ENCODE results near the gene MC5R. TPM values are rescaled to one million over a fixed set of nuclear protein-coding genes. Genes with fewer than 3 reads are reported as not detected.

MC5R gene
- total and polyA plus RNA-seq, 4 donors, result not detected

DNA sequence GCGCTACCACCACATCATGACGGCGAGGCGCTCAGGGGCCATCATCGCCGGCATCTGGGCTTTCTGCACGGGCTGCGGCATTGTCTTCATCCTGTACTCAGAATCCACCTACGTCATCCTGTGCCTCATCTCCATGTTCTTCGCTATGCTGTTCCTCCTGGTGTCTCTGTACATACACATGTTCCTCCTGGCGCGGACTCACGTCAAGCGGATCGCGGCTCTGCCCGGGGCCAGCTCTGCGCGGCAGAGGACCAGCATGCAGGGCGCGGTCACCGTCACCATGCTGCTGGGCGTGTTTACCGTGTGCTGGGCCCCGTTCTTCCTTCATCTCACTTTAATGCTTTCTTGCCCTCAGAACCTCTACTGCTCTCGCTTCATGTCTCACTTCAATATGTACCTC, 2.3 kb downstream of the MC5R start:
- Histone ChIP-seq H3K9me3 (ENCODE audit: control insufficient read depth in 4 of 4, insufficient read depth in 3 of 4, low read length in 3 of 4) (no peaks in the 10 kb centered on the region), H3K4me3 (no peak overlapping the region), H3K9ac (ENCODE audit: insufficient read depth in 1 of 2, low read length in 2 of 2) (no peak overlapping the region), H3K27me3 (ENCODE audit: control insufficient read depth in 3 of 3, insufficient read depth in 3 of 3, low read length in 2 of 3) (peaks cover 0 to 22% (median 17%) of the 10 kb centered on the region in 3 donors), H3K36me3 (ENCODE audit: control insufficient read depth in 4 of 4, insufficient read depth in 4 of 4, low read length in 4 of 4) (no peaks in the 10 kb centered on the region), H3K4me1 (ENCODE audit: control insufficient read depth in 5 of 5, insufficient read depth in 5 of 5, low read length in 5 of 5) (no peaks in the 10 kb centered on the region), H3K27ac (ENCODE audit: low read depth in 1 of 2, low read length in 1 of 2) (no peak overlapping the region)
- TF ChIP-seq CTCF (IDR thresholded peaks at IDR 0.05; ENCODE audit: control extremely low read depth, extremely low read depth), result no peak
- ATAC-seq (ENCODE audit: insufficient read depth, low FRiP score) (no peak), DNase-seq (no peak)
- WGBS, 2 donors, result 95% methylated on average over 26 of the region's 26 CpGs

DNA sequence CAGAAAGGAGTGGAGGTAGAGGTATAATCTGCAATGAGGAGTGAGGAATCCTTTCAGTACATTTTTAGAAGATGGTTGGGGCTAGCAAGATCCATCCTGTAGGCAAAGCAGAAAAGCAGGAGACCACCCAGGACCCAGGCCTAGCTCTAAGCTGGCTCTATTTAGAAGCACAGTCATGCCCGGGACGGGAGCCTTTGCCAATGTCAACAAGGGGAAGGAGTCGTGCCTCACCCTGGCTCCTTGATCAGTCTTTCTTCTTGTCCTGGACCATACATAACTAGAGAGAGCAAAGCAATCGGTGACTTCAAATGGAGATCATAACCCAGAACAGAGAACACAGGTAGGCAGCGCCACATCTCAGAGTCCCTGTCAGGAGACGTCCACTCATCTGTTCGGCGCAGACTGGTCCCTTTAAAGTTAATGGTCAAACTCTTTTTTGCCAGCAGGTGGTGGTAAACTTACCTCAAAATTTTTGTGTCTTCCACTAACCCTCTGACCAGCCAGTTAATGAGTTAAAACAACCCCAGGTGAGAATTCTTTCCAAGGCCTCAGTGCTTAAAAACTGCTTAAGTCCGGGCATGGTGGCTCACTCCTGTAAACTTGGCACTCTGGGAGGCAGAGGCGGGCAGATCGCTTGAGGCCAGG, 8.0 kb downstream of the MC5R start:
- Histone ChIP-seq H3K36me3 (ENCODE audit: control insufficient read depth in 4 of 4, insufficient read depth in 4 of 4, low read length in 4 of 4) (no peaks in the 10 kb centered on the region), H3K9ac (ENCODE audit: insufficient read depth in 1 of 2, low read length in 2 of 2) (no peak overlapping the region), H3K4me1 (ENCODE audit: control insufficient read depth in 5 of 5, insufficient read depth in 5 of 5, low read length in 5 of 5) (no peaks in the 10 kb centered on the region), H3K9me3 (ENCODE audit: control insufficient read depth in 4 of 4, insufficient read depth in 3 of 4, low read length in 3 of 4) (peaks cover 0 to 5% (median 0%) of the 10 kb centered on the region in 4 donors), H3K27me3 (ENCODE audit: control insufficient read depth in 3 of 3, insufficient read depth in 3 of 3, low read length in 2 of 3) (peaks cover 0 to 6% (median 2%) of the 10 kb centered on the region in 3 donors), H3K27ac (ENCODE audit: low read depth in 1 of 2, low read length in 1 of 2) (no peak overlapping the region), H3K4me3 (no peak overlapping the region)
- peak in 1 of 3 donors; percentile 12 for DNase-seq
- ATAC-seq (ENCODE audit: insufficient read depth, low FRiP score), result no peak
- WGBS, 2 donors, result 63 to 79% methylated on average over 11 of the region's 11 CpGs
- TF ChIP-seq CTCF (IDR thresholded peaks at IDR 0.05; ENCODE audit: control extremely low read depth, extremely low read depth), result no peak

GRCh38 chr18:13834496-13835015, 10.6 kb downstream of the MC5R start:
- ATAC-seq (ENCODE audit: insufficient read depth, low FRiP score) (no peak), DNase-seq (no peak)
- Histone ChIP-seq H3K4me3 (no peak overlapping the region), H3K36me3 (ENCODE audit: control insufficient read depth in 4 of 4, insufficient read depth in 4 of 4, low read length in 4 of 4) (no peaks in the 10 kb centered on the region), H3K27ac (ENCODE audit: low read depth in 1 of 2, low read length in 1 of 2) (no peak overlapping the region), H3K9ac (ENCODE audit: insufficient read depth in 1 of 2, low read length in 2 of 2) (no peak overlapping the region), H3K27me3 (ENCODE audit: control insufficient read depth in 3 of 3, insufficient read depth in 3 of 3, low read length in 2 of 3) (peaks cover 0 to 6% (median 0%) of the 10 kb centered on the region in 3 donors), H3K4me1 (ENCODE audit: control insufficient read depth in 5 of 5, insufficient read depth in 5 of 5, low read length in 5 of 5) (no peaks in the 10 kb centered on the region), H3K9me3 (ENCODE audit: control insufficient read depth in 4 of 4, insufficient read depth in 3 of 4, low read length in 3 of 4) (peaks cover 0 to 5% (median 0%) of the 10 kb centered on the region in 4 donors)
- no peak for TF ChIP-seq CTCF (IDR thresholded peaks at IDR 0.05; ENCODE audit: control extremely low read depth, extremely low read depth)
- 61 to 73% methylated on average over 8 of the region's 8 CpGs for WGBS, 2 donors
